GM18868 (cell line): ENCODE data around the gene TPMT.
"Not testable (repeated sequence)": the region's sequence is repeated elsewhere in the genome, so short reads cannot be mapped to it uniquely, and the experiment has no call there.

Experiments used
- ATAC-seq: cut with Tn5 transposase; IDR thresholded peaks from one replicate; pipeline ENCODE4 v1.9.1; 2021; ENCODE audit warnings: mild to moderate bottlenecking, moderate library complexity; ENCODE audit not compliant: unreplicated experiment

TPMT gene

DNA sequence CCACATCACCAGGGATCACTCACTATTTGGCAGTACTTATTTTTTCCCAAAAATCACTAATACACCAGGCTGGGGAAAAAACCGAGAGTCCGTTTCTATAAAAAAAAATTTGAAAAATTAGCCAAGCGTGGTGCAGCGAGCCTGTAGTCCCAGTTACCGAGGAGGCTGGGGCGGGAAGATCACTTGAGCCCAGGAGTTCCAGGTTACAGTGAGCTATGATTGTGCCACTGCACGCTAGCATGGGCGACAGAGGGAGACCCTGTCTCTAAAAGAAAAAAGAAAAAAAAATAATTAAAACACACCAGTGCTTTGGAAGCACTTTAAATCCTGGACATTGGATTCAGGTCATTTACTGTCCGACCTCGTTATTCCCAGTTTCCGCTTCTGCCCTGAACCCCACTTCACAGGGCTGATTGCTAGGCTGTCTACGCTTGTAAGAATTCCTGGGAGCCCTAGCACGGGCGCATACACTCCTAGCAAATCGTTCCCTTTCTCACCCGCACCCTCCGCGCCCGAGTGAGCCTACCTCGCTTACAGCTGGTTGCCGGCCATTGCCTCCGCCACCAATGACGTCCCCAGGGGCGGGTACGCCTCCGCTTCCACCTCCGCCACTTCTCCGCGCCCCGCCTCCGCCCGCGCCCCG is at the start of gene TPMT:
Gene TPMT, minus strand, starts transcription at position 571 of the 643 bp plus-strand sequence. CDS start 5,950 bp downstream, outside the sequence.
- ATAC-seq, result peak; percentile 40

GRCh38 chr6:18203786-18204185 is 48.9 kb upstream of the TPMT start:
- ATAC-seq, result no peak

- ATAC-seq, result no peak
Measured at GRCh38 chr6:18192026-18192425, 37.1 kb upstream of the TPMT start.

- ATAC-seq, result no peak
Measured at GRCh38 chr6:18189196-18189595, 34.3 kb upstream of the TPMT start.

DNA sequence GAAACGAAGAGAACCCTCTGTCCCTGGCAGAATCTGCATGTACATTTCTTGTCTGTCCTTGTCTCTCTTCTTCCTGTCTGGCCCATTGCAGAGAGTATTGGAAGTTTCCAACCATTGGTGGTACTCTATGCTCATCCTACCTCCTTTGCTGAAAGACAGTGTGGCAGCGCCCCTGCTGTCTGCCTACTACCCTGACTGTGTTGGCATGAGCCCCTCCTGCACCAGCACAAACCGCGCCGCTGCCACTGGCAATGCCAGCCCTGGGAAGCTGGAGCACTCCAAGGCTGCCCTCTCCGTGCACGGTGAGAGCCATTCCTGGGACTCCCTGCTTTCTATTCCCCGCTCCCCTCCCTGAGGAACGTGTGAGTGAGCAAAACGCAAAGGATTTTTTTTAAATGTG is 32.8 kb upstream of the TPMT start:
- no peak for ATAC-seq

DNA sequence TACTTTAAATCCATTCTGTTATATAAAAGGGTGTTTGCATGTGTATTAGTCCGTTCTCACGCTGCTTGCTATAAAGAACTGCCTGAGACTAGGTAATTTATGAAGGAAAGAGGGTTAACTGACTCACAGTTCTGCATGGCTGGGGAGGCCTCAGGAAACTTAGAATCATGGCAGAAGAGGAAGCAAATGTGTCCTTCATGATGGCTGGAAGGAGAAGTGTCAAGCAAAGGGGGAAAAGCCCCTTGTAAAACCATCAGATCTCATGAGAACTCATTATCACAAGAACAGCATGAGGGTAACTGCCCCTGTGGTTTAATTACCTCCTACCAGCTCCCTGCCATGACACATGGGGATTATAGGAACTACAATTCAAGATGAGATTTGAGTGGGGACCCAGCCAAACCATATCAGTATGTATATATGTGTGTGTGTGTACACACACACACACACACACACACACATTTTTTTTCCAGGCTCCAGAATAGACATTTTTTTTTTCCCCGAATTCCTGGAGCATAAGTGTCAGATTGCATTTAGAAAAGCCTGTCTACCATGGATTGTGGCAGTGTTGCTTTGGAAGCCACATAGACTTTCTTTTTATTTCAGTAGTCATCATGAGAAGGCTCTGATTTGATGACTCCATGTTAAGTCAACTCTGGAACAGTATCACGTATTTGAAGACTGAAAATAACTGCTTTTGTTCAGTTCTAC is 31.8 kb upstream of the TPMT start:
- peak; percentile 67 for ATAC-seq

GRCh38 chr6:18186033-18186432 is 31.2 kb upstream of the TPMT start:
- ATAC-seq, result peak; percentile 45

GRCh38 chr6:18185624-18186023 is 30.7 kb upstream of the TPMT start:
- ATAC-seq, result no peak

- ATAC-seq, result no peak
Measured at GRCh38 chr6:18183766-18184165, 28.9 kb upstream of the TPMT start.

GRCh38 chr6:18182568-18182967 is 27.7 kb upstream of the TPMT start:
- ATAC-seq, result no peak

GRCh38 chr6:18179770-18180356 is 25.0 kb upstream of the TPMT start:
- no peak for ATAC-seq

DNA sequence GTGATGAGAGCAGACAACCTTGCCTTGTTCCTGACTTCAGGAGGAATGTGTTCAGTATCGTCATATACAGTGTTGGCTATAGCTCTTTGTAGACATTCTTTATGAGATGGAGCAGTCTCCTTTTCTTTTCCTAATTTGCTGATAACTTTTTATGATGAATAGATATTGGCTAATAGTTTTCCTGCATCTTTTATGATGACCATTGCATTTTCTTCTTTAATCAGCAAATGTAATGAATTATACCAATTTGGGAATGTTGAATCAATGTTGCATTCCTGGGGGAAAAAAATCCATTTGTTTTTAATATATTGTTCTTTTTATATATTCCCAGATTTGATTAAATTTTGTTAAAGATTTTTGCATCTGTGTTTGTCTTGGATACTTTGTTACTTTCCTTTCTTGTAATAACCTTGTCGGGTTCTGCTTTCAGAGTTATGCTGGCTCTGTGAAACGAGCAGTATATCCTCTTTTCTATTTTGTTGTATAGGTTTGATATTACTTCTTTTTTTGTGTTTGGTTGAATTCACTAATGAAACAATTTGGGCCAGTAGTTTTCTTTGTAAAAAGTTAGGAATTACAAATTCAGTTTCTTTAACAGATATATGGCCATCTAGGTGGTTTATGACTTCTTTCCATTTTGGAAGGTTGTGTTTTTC is 24.2 kb upstream of the TPMT start:
- no peak for ATAC-seq

DNA sequence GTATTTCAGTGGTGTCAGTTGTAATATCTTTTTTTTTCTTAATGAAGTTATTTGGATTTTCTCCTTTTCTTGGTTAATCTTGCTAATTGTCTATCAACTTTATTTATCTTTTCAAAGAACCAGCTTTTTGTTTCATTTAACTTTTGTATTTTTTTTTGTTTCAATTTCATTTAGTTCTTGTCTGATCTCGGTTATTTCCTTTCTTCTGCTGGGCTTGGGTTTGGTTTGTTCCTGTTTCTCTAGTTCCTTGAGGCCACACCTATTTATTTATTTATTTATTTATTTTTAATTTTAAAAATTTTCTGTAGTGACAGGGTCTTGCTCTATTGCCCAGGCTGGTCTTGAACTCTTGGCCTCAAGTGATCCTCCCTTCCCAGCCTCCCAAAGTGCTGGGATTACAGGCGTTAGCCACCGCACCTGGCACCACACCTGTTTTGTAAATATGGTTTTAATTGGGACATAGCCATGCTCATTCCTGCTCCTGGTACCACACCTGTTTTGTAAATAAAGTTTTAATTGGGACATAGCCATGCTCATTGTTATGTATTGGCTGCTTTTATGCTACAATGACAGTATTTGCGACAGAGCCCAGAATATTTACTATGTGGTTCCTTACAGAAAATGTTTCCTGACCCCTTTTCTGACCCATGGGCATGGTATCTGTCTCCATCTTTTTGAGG is 22.5 kb upstream of the TPMT start:
- no peak for ATAC-seq

DNA sequence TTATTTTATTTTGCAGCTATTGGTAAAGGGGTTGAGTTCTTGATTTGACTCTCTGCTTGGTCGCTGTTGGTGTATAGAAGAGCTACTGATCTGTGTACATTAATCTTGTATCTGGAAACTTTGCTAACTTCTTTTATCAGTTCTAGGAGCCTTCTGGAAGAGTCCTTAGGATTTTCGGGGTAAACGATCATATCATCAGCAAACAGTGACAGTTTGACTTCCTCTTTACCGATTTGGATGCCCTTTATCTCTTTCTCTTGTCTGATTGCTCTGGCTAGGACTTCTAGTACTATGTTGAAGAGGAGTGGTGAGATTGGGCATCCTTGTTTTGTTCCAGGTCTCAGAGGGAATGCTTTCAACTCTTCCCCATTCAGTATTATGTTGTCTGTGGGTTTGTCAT is 21.3 kb upstream of the TPMT start:
- ATAC-seq, result not testable (repeated sequence)

DNA sequence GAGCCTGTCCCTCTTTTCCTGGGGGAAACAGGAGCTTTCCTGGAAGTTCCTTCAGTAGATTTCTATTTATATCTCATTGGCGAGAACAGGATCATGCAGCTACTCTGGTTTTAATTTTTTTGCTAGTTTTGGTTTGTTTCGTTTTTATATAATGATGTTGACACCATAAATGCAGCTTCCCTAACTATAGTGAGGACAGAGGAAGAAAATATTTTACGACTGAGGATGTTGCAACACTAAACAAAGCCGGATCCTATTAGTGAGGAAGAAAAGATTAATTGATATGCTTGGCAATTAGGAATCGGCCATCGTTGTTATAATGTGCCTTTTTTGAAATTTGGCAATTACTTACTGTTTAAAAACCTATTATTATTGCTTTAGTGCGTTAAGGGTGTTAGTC is 17.0 kb upstream of the TPMT start:
- ATAC-seq, result no peak

DNA sequence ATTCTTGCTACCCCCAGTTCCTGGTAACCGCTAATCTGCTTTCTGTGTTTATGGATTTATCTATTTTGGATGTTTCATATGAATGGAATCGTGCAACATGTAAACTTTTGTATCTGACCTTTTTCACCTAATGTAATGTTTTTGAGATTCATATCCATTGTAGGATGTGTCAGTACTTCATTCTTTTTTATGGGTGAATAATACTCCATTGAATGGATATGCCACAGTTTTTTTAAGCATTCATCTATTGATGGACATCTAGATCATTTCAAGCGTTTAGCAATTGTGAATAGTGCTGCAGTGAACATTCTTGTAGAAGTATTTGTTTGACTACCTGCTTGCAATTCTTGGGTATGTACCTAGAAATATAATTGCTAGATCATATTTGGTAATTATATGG is 13.4 kb upstream of the TPMT start:
- no peak for ATAC-seq

GRCh38 chr6:18166312-18167036 is 11.6 kb upstream of the TPMT start:
- ATAC-seq, result no peak

DNA sequence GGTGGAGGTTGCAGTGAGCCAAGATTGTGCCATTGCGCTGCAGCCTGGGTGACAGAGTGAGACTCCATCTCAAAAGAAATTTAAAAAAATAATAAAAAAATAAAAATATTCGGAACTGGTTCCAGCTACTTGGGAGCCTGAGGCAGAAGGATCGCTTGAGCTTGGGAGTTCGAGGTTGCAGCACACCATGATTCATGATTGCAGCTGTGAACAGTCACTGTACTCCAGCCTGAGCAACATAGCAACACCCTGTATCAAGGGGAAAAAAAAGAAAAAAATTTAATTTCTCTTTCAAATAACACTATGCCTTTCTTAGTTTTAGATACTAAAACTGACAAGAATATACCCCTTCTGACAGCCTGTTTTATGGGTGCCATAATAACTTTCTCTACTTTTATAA is 10.9 kb upstream of the TPMT start:
- no peak for ATAC-seq

GRCh38 chr6:18162401-18162800 is 7.5 kb upstream of the TPMT start:
- ATAC-seq, result no peak

- ATAC-seq, result no peak
Measured at GRCh38 chr6:18161431-18161830, 6.6 kb upstream of the TPMT start.

DNA sequence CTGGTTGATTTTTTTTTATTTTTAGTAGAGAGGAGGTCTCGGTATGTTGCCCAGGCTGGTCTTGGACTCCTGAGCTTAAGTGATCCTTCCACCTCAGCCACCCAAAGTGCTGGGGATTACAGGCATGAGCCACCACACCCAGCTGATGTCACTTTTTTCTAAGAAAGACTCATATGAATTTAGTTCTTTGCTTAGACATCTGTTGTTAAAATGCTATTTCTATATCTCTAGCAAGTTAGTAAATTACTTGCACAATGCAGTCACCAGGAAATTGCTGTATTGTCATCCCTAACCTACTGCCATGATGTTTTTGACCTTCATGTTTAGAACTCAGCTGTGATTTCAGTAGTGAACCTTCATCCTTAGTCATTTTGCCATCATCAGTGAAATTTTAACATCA is 6.0 kb upstream of the TPMT start:
- no peak for ATAC-seq
